ENCODE data around the gene SH3BP4. TPM values are rescaled to one million over a fixed set of nuclear protein-coding genes. Genes with fewer than 3 reads are reported as not detected.

Gene SH3BP4
- total RNA-seq, 1 experiment from 2014 or later, result 19.9 TPM

GRCh38 chr2:235037604-235038166, 85.9 kb downstream of the SH3BP4 start:
- H3K4me1 ChIP-seq (ENCODE audit: insufficient read depth, low read length, poor library complexity, severe bottlenecking), result no peaks in the 10 kb centered on the region
- CTCF ChIA-PET, result no interaction called here
- H3K9me3 ChIP-seq (ENCODE audit: low read depth, low read length, poor library complexity, severe bottlenecking), result no peaks in the 10 kb centered on the region
- no peak overlapping the region for H3K27ac ChIP-seq (ENCODE audit: low read depth, low read length, poor library complexity, severe bottlenecking)
- BruUV-seq (replicated peaks), result no TSS peak
- POLR2A ChIA-PET (ENCODE audit: low non-redundant PET), result no interaction called here
- H3K4me3 ChIP-seq (ENCODE audit: low read depth, low read length, poor library complexity, severe bottlenecking), result no peak overlapping the region
- intact Hi-C loops (cut with micrococcal nuclease; ENCODE audit: unreplicated experiment), result loop anchor here (5.0 kb wide), 1 partner anchor 420 kb away; no protein-coding TSS in a partner anchor
- TF ChIP-seq CTCF (conservative IDR thresholded peaks at IDR 0.05; ENCODE audit: low read depth, low read length) (no peak), EZH2 (IDR thresholded peaks at IDR 0.05; ENCODE audit: borderline replicate concordance, low read depth, low read length, poor library complexity, severe bottlenecking) (no peak)
- H3K27me3 ChIP-seq (replicated peaks; ENCODE audit: insufficient read depth, low read depth, low read length, poor library complexity), result no peaks in the 10 kb centered on the region
- H3K36me3 ChIP-seq (ENCODE audit: insufficient read depth, low read length, poor library complexity, severe bottlenecking), result peaks cover 9% of the 10 kb centered on the region
- no peak for DNase-seq (ENCODE audit: low spot score)

GRCh38 chr2:235041221-235041917, 89.6 kb downstream of the SH3BP4 start:
- no peak for DNase-seq (ENCODE audit: low spot score)
- H3K27me3 ChIP-seq (replicated peaks; ENCODE audit: insufficient read depth, low read depth, low read length, poor library complexity), result no peaks in the 10 kb centered on the region
- intact Hi-C loops (cut with micrococcal nuclease; ENCODE audit: unreplicated experiment), result no loop called here
- TF ChIP-seq EZH2 (IDR thresholded peaks at IDR 0.05; ENCODE audit: borderline replicate concordance, low read depth, low read length, poor library complexity, severe bottlenecking) (no peak), CTCF (conservative IDR thresholded peaks at IDR 0.05; ENCODE audit: low read depth, low read length) (no peak)
- no peak overlapping the region for H3K27ac ChIP-seq (ENCODE audit: low read depth, low read length, poor library complexity, severe bottlenecking)
- POLR2A ChIA-PET (ENCODE audit: low non-redundant PET), result no interaction called here
- no peaks in the 10 kb centered on the region for H3K4me1 ChIP-seq (ENCODE audit: insufficient read depth, low read length, poor library complexity, severe bottlenecking)
- CTCF ChIA-PET, result no interaction called here
- H3K4me3 ChIP-seq (ENCODE audit: low read depth, low read length, poor library complexity, severe bottlenecking), result no peak overlapping the region
- no TSS peak for BruUV-seq (replicated peaks)
- no peaks in the 10 kb centered on the region for H3K9me3 ChIP-seq (ENCODE audit: low read depth, low read length, poor library complexity, severe bottlenecking)
- H3K36me3 ChIP-seq (ENCODE audit: insufficient read depth, low read length, poor library complexity, severe bottlenecking), result peaks cover 14% of the 10 kb centered on the region

GRCh38 chr2:235041918-235042575, 90.2 kb downstream of the SH3BP4 start:
- H3K27ac ChIP-seq (ENCODE audit: low read depth, low read length, poor library complexity, severe bottlenecking), result no peak overlapping the region
- ChIA-PET POLR2A (ENCODE audit: low non-redundant PET) (no interaction called here), CTCF (no interaction called here)
- peaks cover 14% of the 10 kb centered on the region for H3K36me3 ChIP-seq (ENCODE audit: insufficient read depth, low read length, poor library complexity, severe bottlenecking)
- H3K27me3 ChIP-seq (replicated peaks; ENCODE audit: insufficient read depth, low read depth, low read length, poor library complexity), result no peaks in the 10 kb centered on the region
- DNase-seq (ENCODE audit: low spot score), result no peak
- BruUV-seq (replicated peaks), result no TSS peak
- intact Hi-C loops (cut with micrococcal nuclease; ENCODE audit: unreplicated experiment), result no loop called here
- H3K9me3 ChIP-seq (ENCODE audit: low read depth, low read length, poor library complexity, severe bottlenecking), result no peaks in the 10 kb centered on the region
- TF ChIP-seq EZH2 (IDR thresholded peaks at IDR 0.05; ENCODE audit: borderline replicate concordance, low read depth, low read length, poor library complexity, severe bottlenecking), result no peak
- H3K4me3 ChIP-seq (ENCODE audit: low read depth, low read length, poor library complexity, severe bottlenecking), result no peak overlapping the region
- H3K4me1 ChIP-seq (ENCODE audit: insufficient read depth, low read length, poor library complexity, severe bottlenecking), result no peaks in the 10 kb centered on the region
